ENCODE measurements around the gene TARS3. TPM values are rescaled to one million over a fixed set of nuclear protein-coding genes. Genes with fewer than 3 reads are reported as not detected.

Gene TARS3
- total and polyA plus RNA-seq, 2 donors from 2014 or later: 7.8 to 13.8 TPM

- no peak for FAIRE-seq
Measured at GRCh38 chr15:101733545-101733944, 9.3 kb upstream of the TARS3 start.

GRCh38 chr15:101732772-101733171 lies 8.5 kb upstream of the TARS3 start:
- no peak for FAIRE-seq
- TF ChIP-seq CTCF (IDR thresholded peaks at IDR 0.05; ENCODE audit: borderline replicate concordance, extremely low read depth, insufficient read depth): no peak
- H3K27me3 ChIP-seq (ENCODE audit: control insufficient read depth, insufficient read depth, low read length): no peaks in the 10 kb centered on the region
- no peaks in the 10 kb centered on the region for H3K9me3 ChIP-seq (ENCODE audit: control insufficient read depth in 2 of 3, insufficient read depth in 1 of 3, low read length in 3 of 3)
- no peaks in the 10 kb centered on the region for H3K4me1 ChIP-seq (ENCODE audit: control insufficient read depth in 2 of 3, insufficient read depth in 2 of 3, low read depth in 1 of 3, low read length in 3 of 3)
- no peak for DNase-seq
- H3K9ac ChIP-seq (ENCODE audit: low read length in 3 of 3): no peak overlapping the region
- H3K27ac ChIP-seq (ENCODE audit: low read depth in 2 of 2, low read length in 2 of 2): no peak overlapping the region
- intact Hi-C loops (cut with DNase I): no loop called here
- H3K36me3 ChIP-seq (ENCODE audit: control insufficient read depth in 2 of 3, insufficient read depth in 3 of 3, low read length in 3 of 3): no peaks in the 10 kb centered on the region
- H3K4me3 ChIP-seq (ENCODE audit: low read length in 3 of 3): no peak overlapping the region

More at GRCh38 chr15:101733545-101733944, 9.3 kb upstream of the TARS3 start:
- Histone ChIP-seq H3K9me3 (ENCODE audit: control insufficient read depth in 2 of 3, insufficient read depth in 1 of 3, low read length in 3 of 3) (no peaks in the 10 kb centered on the region), H3K27ac (ENCODE audit: low read depth in 2 of 2, low read length in 2 of 2) (no peak overlapping the region), H3K4me1 (ENCODE audit: control insufficient read depth in 2 of 3, insufficient read depth in 2 of 3, low read depth in 1 of 3, low read length in 3 of 3) (no peaks in the 10 kb centered on the region), H3K36me3 (ENCODE audit: control insufficient read depth in 2 of 3, insufficient read depth in 3 of 3, low read length in 3 of 3) (no peaks in the 10 kb centered on the region), H3K4me3 (ENCODE audit: low read length in 3 of 3) (no peak overlapping the region), H3K9ac (ENCODE audit: low read length in 3 of 3) (no peak overlapping the region), H3K27me3 (ENCODE audit: control insufficient read depth, insufficient read depth, low read length) (no peaks in the 10 kb centered on the region)
- intact Hi-C loops (cut with DNase I): no loop called here
- no peak for DNase-seq
- no peak for TF ChIP-seq CTCF (IDR thresholded peaks at IDR 0.05; ENCODE audit: borderline replicate concordance, extremely low read depth, insufficient read depth)

- Histone ChIP-seq H3K27ac (ENCODE audit: low read depth in 2 of 2, low read length in 2 of 2) (no peak overlapping the region), H3K36me3 (ENCODE audit: control insufficient read depth in 2 of 3, insufficient read depth in 3 of 3, low read length in 3 of 3) (no peaks in the 10 kb centered on the region), H3K4me3 (ENCODE audit: low read length in 3 of 3) (no peak overlapping the region), H3K27me3 (ENCODE audit: control insufficient read depth, insufficient read depth, low read length) (no peaks in the 10 kb centered on the region), H3K9ac (ENCODE audit: low read length in 3 of 3) (no peak overlapping the region), H3K9me3 (ENCODE audit: control insufficient read depth in 2 of 3, insufficient read depth in 1 of 3, low read length in 3 of 3) (no peaks in the 10 kb centered on the region), H3K4me1 (ENCODE audit: control insufficient read depth in 2 of 3, insufficient read depth in 2 of 3, low read depth in 1 of 3, low read length in 3 of 3) (no peaks in the 10 kb centered on the region)
- intact Hi-C loops (cut with DNase I): no loop called here
- no peak for TF ChIP-seq CTCF (IDR thresholded peaks at IDR 0.05; ENCODE audit: borderline replicate concordance, extremely low read depth, insufficient read depth)
- FAIRE-seq (no peak), DNase-seq (no peak)
Measured at GRCh38 chr15:101731746-101732145, 7.5 kb upstream of the TARS3 start.

- TF ChIP-seq CTCF (IDR thresholded peaks at IDR 0.05; ENCODE audit: borderline replicate concordance, extremely low read depth, insufficient read depth): no peak
- intact Hi-C loops (cut with DNase I): no loop called here
- no peak for DNase-seq
- H3K9ac ChIP-seq (ENCODE audit: low read length in 3 of 3): no peak overlapping the region
- no peak overlapping the region for H3K4me3 ChIP-seq (ENCODE audit: low read length in 3 of 3)
- H3K4me1 ChIP-seq (ENCODE audit: control insufficient read depth in 2 of 3, insufficient read depth in 2 of 3, low read depth in 1 of 3, low read length in 3 of 3): peaks cover 0 to 4% (median 0%) of the 10 kb centered on the region in 3 donors
- no peaks in the 10 kb centered on the region for H3K9me3 ChIP-seq (ENCODE audit: control insufficient read depth in 2 of 3, insufficient read depth in 1 of 3, low read length in 3 of 3)
- H3K36me3 ChIP-seq (ENCODE audit: control insufficient read depth in 2 of 3, insufficient read depth in 3 of 3, low read length in 3 of 3): no peaks in the 10 kb centered on the region
- H3K27me3 ChIP-seq (ENCODE audit: control insufficient read depth, insufficient read depth, low read length): no peaks in the 10 kb centered on the region
- no peak for FAIRE-seq
- no peak overlapping the region for H3K27ac ChIP-seq (ENCODE audit: low read depth in 2 of 2, low read length in 2 of 2)
Measured at GRCh38 chr15:101727186-101727585, 2.9 kb upstream of the TARS3 start.
